Left hindlimb (tissue), 1 donor: ENCODE data around the gene FBXL7.

ENCODE experiments used
- DNase-seq: peaks from one replicate; pipeline ENCODE4 v3.0.0-alpha.2; 2018

FBXL7 gene

GRCh38 chr5:15545082-15545481, 45.1 kb downstream of the FBXL7 start:
- DNase-seq, result no peak

- DNase-seq, result no peak
Observed at GRCh38 chr5:15547261-15547839, 47.4 kb downstream of the FBXL7 start.

GRCh38 chr5:15549961-15550360, 50.0 kb downstream of the FBXL7 start:
- DNase-seq, result no peak

- DNase-seq, result no peak
Observed at GRCh38 chr5:15550502-15551112, 50.6 kb downstream of the FBXL7 start.

- no peak for DNase-seq
Observed at GRCh38 chr5:15551113-15551504, 51.1 kb downstream of the FBXL7 start.

GRCh38 chr5:15554542-15554941, 54.6 kb downstream of the FBXL7 start:
- no peak for DNase-seq

GRCh38 chr5:15555176-15555575, 55.2 kb downstream of the FBXL7 start:
- no peak for DNase-seq

- peak; percentile 69 for DNase-seq
Observed at GRCh38 chr5:15558240-15558639, 58.3 kb downstream of the FBXL7 start.

GRCh38 chr5:15558681-15559080, 58.7 kb downstream of the FBXL7 start:
- no peak for DNase-seq

GRCh38 chr5:15560421-15560820, 60.4 kb downstream of the FBXL7 start:
- no peak for DNase-seq

GRCh38 chr5:15564523-15564922, 64.5 kb downstream of the FBXL7 start:
- no peak for DNase-seq

GRCh38 chr5:15564957-15565356, 65.0 kb downstream of the FBXL7 start:
- DNase-seq, result no peak

- no peak for DNase-seq
Observed at GRCh38 chr5:15566306-15566705, 66.3 kb downstream of the FBXL7 start.

GRCh38 chr5:15566789-15567188, 66.8 kb downstream of the FBXL7 start:
- DNase-seq, result no peak

GRCh38 chr5:15570491-15570890, 70.5 kb downstream of the FBXL7 start:
- no peak for DNase-seq

GRCh38 chr5:15571081-15571480, 71.1 kb downstream of the FBXL7 start:
- DNase-seq, result no peak

- no peak for DNase-seq
Observed at GRCh38 chr5:15571618-15572017, 71.6 kb downstream of the FBXL7 start.

GRCh38 chr5:15573590-15573989, 73.6 kb downstream of the FBXL7 start:
- DNase-seq, result no peak

- no peak for DNase-seq
Observed at GRCh38 chr5:15574128-15574527, 74.1 kb downstream of the FBXL7 start.

GRCh38 chr5:15574806-15575325, 74.9 kb downstream of the FBXL7 start:
- no peak for DNase-seq

- DNase-seq, result no peak
Observed at GRCh38 chr5:15575666-15576065, 75.7 kb downstream of the FBXL7 start.

- no peak for DNase-seq
Observed at GRCh38 chr5:15577132-15577531, 77.2 kb downstream of the FBXL7 start.

- no peak for DNase-seq
Observed at GRCh38 chr5:15577831-15578230, 77.9 kb downstream of the FBXL7 start.

- DNase-seq, result no peak
Observed at GRCh38 chr5:15579193-15579990, 79.4 kb downstream of the FBXL7 start.
